ENCODE data around the gene CDK4. TPM values are rescaled to one million over a fixed set of nuclear protein-coding genes. Genes with fewer than 3 reads are reported as not detected.
A peak's percentile ranks its signal among the peaks of the same experiment; 100 is the strongest.

CDK4 gene
- total RNA-seq, 1 experiment from 2014 or later = 218 TPM

DNA sequence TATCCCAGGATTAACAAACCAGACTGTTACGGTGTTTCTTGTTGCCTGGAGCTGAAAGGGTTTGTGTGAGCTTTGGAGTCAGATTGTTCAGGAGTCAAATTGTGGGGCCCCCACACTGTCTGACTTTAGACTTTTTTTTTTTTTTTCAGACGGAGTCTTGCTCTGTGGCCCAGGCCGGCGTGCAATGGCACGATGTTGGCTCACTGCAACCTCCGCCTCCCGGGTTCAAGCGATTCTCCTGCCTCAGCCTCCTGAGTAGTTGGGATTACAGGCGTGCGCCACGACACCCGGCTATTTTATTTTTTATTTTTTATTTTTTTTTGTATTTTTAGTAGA is 31.3 kb upstream of the CDK4 start:
- Histone ChIP-seq H3K4ac (ENCODE audit: low read depth, low read length) (no peak overlapping the region), H3K79me1 (ENCODE audit: insufficient read depth, low read depth, low read length, poor library complexity, severe bottlenecking) (no peaks in the 10 kb centered on the region)
- TF ChIP-seq, protein P1, sequence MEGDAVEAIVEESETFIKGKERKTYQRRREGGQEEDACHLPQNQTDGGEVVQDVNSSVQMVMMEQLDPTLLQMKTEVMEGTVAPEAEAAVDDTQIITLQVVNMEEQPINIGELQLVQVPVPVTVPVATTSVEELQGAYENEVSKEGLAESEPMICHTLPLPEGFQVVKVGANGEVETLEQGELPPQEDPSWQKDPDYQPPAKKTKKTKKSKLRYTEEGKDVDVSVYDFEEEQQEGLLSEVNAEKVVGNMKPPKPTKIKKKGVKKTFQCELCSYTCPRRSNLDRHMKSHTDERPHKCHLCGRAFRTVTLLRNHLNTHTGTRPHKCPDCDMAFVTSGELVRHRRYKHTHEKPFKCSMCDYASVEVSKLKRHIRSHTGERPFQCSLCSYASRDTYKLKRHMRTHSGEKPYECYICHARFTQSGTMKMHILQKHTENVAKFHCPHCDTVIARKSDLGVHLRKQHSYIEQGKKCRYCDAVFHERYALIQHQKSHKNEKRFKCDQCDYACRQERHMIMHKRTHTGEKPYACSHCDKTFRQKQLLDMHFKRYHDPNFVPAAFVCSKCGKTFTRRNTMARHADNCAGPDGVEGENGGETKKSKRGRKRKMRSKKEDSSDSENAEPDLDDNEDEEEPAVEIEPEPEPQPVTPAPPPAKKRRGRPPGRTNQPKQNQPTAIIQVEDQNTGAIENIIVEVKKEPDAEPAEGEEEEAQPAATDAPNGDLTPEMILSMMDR (conservative IDR thresholded peaks at IDR 0.05) = no peak

More for the DNA sequence above, 31.3 kb upstream of the CDK4 start:
- H3K9me3 Mint-ChIP-seq = peaks cover 0 to 3% of the 10 kb centered on the region in 2 experiments; a peak in 2 of 5 replicates
- no peak overlapping the region for H3K23ac ChIP-seq (ENCODE audit: insufficient read length, low read depth, low read length)
- no CpG with 5 or more reads among the region's 12 CpGs for WGBS (ENCODE audit: extremely low coverage, insufficient read length, low lambda C conversion rate)
- peak overlapping the region; percentile 91 for H3K9ac ChIP-seq (ENCODE audit: extremely low read depth, insufficient read length, low read length)
- no peak overlapping the region for H3T11ph ChIP-seq (ENCODE audit: low read length)
- no peak overlapping the region for H2AK5ac ChIP-seq (ENCODE audit: insufficient read length, low read length)
- H3K27ac Mint-ChIP-seq = peak overlapping the region in 1 of 3 experiments; percentile 99; a peak in 1 of 7 replicates
- DNase-seq = no peak
- H2BK20ac ChIP-seq (ENCODE audit: low read depth, low read length, poor library complexity, severe bottlenecking) = no peak overlapping the region
- no peak overlapping the region for H2BK5ac ChIP-seq (ENCODE audit: insufficient read length, low read length)
- H3K4me1 Mint-ChIP-seq = peaks cover 4 to 7% of the 10 kb centered on the region in 2 experiments
- H3K27ac ChIP-seq (ENCODE audit: insufficient read length, low read depth, low read length) = no peak overlapping the region
- no peaks in the 10 kb centered on the region for H3K27me3 ChIP-seq (ENCODE audit: insufficient read depth, low read length)
- peak overlapping the region; percentile 100 for H3K4me3 Mint-ChIP-seq
- no peaks in the 10 kb centered on the region for H3K27me3 Mint-ChIP-seq (ENCODE audit: low read depth)
- H3K36me3 Mint-ChIP-seq (ENCODE audit: insufficient read depth in 1 of 3, low read depth in 3 of 3) = peaks cover 19 to 40% (median 28%) of the 10 kb centered on the region in 3 experiments
- H3K4me1 ChIP-seq (ENCODE audit: insufficient read depth, low read length) = no peaks in the 10 kb centered on the region
- H3K79me2 ChIP-seq (ENCODE audit: insufficient read depth, low read length) = no peaks in the 10 kb centered on the region; the same call in 1 of the 2 replicates
- no peak overlapping the region for H2BK120ac ChIP-seq (ENCODE audit: low read depth, low read length, poor library complexity, severe bottlenecking)
- no peak overlapping the region for H2BK15ac ChIP-seq (ENCODE audit: low read depth, low read length)
- H2AFZ ChIP-seq (ENCODE audit: low read length) = no peak overlapping the region
- H3K18ac ChIP-seq (ENCODE audit: insufficient read length, low read depth, low read length) = no peak overlapping the region
- H2BK12ac ChIP-seq (ENCODE audit: insufficient read length, low read depth, low read length) = no peak overlapping the region
- no peaks in the 10 kb centered on the region for H3K9me3 ChIP-seq (ENCODE audit: control insufficient read depth, low read depth, low read length)
- H4K5ac ChIP-seq (ENCODE audit: insufficient read length, low read depth, low read length) = no peak overlapping the region
- H4K91ac ChIP-seq (ENCODE audit: insufficient read length, low read depth, low read length) = no peak overlapping the region
- no peaks in the 10 kb centered on the region for H4K20me1 ChIP-seq (ENCODE audit: control insufficient read depth, insufficient read depth, insufficient read length)
- no peak overlapping the region for H4K8ac ChIP-seq (replicated peaks; ENCODE audit: insufficient read length, low read depth, low read length)
- no peak overlapping the region for H3K14ac ChIP-seq (ENCODE audit: insufficient read depth, low read length)
- H3K23me2 ChIP-seq (ENCODE audit: insufficient read length, low read depth, low read length, poor library complexity, severe bottlenecking) = peaks cover 5% of the 10 kb centered on the region
- H3K56ac ChIP-seq (ENCODE audit: insufficient read length, low read depth, low read length) = no peak overlapping the region
- peak overlapping the region; percentile 33 for H3K4me2 ChIP-seq (ENCODE audit: insufficient read depth, insufficient read length, low read length)

Data from H9 (cell line).